ENCODE measurements around the gene TMEM121B.

TMEM121B gene

GRCh38 chr22:17137861-17138425, 16.8 kb upstream of the TMEM121B start:
- DNase-seq = no peak

DNA sequence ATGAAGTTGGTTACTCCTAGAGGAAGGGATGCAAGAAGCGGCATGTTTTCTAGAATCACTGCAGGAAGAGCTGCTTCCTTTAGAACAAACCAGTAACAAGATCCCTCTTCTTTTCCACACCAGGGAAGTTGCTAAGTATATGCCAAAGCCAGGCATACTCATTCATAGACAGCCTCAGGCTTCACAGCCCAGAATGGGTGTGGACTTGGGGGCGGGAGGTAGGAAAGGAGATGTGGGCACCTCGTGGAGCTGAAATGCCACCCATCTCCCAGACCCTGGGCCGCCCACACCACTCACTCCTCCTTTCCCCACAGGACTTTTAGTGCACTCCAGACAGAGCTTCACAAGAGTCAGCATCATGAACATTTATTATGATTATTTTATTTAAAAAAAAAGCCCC, 16.0 kb upstream of the TMEM121B start:
- DNase-seq = no peak

- DNase-seq = no peak
Measured at GRCh38 chr22:17135153-17135760, 14.1 kb upstream of the TMEM121B start.

DNA sequence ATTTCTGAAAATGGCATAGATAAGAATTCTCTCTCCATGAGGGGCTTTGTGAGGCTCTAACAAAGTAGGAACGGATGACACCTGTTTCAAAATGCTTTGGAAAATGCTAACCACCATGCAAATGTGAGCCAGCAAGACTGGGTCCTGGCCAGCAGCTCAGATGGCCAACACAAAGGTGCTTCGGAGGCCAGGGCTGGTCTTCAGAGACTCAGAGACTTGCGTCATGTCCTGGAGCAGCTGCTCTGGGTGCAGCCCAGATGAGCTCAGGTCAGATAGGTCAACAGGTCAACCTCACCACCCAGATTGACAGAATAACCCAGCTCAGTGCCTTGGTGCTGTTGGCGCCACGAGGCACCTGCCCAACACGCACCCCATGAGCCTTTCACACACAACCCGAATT, 12.0 kb upstream of the TMEM121B start:
- DNase-seq = no peak

DNA sequence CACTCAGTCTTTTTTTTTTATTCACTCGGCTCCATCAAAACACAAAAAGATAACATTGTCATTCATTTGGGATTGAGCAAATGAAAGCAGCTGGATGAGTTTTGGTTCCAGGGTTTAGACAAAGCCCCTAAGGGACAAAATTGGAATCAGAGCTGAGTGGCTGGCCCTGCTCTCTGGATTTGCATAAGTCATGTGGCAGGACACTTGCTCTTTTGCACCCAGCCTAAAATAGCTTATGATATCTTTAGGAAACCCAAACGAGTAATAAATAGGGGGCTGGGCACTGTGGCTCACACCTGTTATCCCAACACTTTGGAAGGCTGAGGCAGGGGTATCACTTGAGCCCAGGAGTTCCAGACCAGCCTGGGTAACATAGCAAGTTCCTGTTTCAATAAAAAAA, 11.0 kb upstream of the TMEM121B start:
- DNase-seq = no peak

DNA sequence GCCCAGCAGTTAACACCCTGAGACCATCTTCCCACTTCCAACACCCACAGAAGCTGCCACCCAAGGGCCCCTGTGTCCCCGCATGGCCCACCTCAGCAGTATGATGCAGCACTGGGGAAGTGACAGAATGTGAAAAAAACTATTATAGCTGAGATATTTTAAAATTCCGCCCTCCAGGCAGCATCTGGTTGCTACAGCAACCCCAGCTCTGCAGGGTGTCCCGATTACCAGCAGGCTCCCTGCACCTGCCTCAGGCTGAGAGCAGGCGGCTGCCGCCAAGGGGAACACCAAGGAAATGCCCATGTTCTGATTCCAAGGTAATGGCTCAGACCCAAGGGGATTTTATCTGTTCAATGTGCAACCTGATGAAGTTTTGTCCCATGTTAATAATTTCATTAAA, 10.5 kb upstream of the TMEM121B start:
- DNase-seq = no peak

DNA sequence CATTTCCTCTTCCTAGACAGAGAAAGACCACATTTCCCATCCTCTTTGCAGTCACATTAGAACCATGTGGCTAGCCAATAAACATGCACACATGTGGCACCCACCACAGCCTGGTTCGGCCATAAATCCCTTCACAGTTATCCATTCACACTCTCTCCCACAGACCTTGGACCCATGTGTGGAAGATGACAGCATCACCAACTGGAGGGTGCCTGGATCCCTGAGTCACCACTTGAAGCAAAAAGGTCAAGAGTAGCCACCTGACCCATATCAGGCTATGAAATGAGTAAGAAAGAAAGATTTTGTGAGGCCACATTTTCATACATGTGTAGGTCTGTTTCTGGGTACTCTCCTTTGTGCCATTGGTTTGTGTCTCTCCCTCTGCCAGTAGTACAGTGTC, 9.0 kb upstream of the TMEM121B start:
- DNase-seq = no peak

DNA sequence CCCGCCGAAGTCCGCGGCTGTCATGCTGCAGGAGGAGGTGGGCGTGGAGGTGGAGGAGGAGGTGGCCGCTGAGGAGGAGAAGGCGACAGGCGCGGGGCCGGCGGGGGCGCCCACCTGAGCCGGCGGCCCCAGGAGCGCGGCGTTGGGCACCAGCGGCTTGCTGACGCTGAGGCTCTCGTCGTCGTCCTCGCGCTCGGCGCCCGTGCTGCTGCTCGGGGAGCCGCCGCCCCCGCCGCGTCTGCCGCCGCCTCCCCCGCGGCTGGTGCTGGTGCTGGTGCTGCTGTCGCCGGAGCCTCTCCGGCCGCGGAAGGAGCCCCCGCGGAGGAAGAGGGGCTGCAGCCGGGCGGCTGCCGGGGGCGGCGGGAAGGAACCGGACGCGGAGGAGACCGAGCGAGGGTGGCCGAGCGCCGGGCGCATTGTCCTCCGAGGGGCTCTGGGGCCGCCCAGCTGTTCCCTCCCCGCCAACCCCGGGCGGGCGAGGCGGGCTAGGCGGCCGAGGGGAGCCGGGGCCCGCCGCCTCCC, 388 bp downstream of the TMEM121B start:
- DNase-seq = no peak

DNA sequence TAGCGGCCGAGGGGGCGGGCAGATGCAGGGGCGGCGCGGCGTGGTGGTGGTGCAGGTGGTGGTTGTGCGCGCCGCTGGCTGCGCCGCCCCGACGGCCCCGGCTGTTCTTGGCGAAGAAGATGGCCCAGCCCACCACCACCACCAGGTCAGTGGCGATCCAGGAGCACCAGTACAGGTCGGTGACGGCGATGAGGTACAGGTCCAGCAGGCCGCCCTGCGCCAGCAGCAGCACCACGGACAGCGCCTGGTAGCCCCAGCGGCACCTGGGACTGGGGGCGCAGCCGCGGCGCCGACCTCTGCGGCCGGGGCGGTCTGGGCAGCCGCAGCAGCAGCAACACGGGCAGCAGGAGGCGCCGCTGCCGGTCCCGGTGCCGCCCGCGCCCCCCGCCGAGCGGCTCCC, 879 bp downstream of the TMEM121B start:
- DNase-seq = peak; percentile 36

DNA sequence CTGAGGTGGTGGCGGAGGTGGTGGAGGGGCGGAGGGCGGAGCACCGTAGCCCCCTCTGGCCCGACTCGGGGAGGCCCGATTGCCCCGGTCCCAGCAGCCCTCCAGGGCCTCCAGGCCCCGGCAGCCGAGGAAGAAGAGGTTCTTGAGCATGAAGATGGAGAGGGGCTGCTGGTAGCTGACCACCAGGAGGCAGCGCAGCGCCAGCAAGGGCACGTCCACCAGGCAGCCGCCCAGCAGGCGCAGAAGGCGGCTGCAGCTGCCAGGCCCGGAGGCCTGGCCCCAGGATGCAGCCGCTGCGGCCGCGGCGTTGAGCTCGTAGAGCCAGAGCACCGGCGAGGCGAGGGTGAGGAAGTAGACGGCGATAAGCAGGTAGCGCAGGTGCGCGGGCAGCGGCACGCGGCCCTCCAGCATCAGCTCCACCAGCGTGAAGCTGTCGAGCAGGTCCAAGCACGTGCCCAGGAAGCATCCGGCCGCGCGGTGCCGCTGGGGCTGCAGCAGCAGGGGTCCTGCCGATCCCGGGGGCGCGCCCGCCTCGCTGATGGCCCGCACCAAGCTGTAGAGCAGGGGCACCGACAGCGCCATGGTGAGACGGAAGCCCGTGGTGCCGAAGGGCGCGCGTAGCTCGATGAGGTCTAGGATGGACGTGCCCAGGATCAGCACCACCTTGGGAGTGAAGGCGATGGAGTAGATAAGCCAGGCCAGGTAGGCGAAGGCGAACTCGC, 1.5 kb downstream of the TMEM121B start:
- no peak for DNase-seq

GRCh38 chr22:17118342-17118741, 2.8 kb downstream of the TMEM121B start:
- no peak for DNase-seq

DNA sequence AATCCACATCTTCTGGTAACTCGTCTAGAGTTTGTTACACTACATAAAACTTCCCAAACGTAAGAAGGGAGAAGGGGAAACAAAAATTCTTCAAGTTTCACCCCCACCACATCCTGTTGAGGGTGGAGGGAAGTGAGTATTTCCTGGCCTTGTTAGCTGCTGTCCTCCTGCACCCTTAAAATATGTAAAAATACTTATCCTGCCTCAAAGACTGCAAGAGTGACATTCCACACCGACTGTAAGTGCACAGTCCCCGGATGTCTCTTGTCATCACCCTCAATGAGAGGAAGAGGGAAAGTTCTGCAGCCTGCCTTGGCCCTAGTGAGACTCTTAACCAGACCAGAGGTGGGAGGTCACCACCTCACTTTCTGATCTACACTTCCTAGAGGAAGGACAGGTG, 3.3 kb downstream of the TMEM121B start:
- no peak for DNase-seq

DNA sequence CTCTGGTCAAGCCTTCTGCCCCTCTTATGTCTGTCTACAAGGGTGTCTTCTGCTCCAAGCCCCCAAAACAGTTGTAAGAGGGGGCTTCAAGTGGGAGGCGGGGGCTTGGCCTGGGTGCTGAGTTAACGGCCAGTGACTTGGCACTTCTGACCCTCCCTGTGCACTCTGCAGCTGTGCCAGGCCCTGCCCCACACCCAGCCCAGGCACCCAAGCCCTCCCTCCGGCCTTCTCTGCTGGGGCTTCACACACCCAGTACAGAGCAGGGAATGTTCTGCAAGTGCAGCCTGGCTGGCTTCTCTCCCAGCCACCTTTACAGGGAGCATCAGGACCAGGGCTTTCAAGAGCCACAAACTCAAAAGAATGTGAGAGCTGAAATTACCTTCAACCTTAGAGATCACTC, 3.8 kb downstream of the TMEM121B start:
- DNase-seq = no peak

DNA sequence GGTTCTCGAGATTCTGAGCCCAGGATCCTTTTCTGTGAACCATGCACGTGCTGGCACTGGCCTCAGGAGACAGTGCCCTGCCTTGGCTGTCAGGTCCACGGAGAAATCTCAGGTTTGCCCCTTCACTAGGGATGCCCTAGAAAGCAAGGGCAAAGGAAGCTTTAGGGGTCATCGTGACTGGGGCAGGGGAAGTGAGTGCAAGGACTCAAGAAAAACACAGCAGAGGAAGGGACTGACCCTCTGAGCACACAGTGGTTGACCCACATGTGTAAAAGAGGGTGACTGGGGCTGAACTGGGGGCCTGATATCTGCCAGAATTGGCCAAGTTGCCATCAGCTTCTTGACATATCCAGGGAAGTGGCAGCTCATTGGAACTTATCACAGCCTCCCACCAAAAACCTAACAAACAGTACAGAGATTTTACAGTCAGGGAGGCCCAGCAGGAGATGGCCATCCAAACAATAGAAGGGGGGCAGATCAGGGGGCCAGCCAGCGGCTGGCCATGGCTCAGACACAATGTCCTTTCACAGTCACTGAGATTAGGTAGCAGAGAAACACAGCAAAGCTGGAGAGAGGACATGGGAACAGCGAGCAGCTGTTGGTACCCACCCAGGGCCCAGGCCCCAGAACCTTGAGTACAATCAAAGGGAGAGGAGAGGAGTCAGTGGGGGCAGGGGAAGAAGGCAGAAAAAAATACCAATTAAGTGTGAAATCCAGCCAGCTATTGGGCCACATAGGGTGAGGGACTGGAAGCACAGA, 4.4 kb downstream of the TMEM121B start:
- no peak for DNase-seq

DNA sequence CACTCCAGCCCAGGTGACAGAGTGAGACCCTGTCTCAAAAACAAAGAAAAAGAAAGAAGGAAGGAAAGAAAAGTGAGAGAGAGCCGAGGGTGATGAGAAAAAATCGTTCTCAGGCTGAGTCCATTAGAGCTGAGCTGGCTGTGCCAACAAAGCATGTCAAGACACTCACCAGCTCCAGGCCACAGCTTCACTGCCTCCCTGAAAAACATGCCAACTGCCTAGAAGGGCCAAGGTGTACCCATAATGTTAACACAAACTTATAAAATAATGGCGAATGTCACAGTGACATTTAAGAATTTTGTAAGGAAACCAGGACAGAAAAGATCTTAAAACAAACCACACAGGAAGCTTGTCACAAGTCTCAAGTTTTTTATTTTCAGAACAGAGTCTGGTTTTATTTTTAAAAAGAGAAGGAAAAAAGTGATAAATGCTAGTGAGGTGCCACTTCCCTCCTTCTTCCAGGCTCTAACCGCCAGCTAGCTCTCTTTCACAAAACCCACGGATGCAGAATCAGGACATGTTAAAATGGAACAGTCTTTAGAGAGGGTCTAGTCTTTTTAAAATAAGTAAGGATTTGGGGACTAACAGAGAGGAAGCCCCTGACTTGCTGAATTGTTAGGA, 5.1 kb downstream of the TMEM121B start:
- no peak for DNase-seq

DNA sequence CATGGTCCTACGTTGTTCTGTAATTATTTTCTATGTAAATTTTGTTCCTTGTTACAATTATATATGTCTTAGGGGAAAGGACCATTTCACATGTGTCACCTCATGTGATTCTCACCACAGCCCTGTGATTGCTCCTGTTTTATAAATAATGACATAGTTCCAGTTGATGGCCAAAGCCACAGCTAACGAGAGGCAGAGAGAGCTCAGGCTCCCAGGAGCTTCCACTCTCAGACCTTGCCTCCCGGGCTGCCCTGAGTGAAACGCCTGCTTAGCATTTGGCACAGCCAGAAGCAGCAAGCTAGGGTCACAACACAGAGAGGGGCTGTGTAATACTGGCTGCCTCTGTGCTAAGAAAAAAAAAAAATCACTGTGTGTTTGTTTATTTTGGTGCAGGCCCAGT, 5.9 kb downstream of the TMEM121B start:
- no peak for DNase-seq

DNA sequence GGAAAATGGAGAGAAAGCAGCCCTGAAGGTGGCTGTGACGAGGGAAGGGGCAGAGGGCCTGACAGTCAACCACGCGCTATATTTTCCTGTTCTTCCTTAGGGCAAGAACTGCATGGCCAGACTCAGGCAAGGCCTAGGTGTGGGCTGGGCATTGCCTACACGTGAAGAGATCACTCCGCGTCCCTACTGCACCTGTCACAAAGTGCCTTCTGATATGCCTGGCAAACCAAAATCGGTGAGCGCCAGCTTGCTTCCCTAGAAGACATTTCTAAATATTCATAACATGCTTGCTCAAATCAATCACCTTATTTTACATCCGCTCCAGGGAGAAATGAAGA, 6.3 kb downstream of the TMEM121B start:
- no peak for DNase-seq

GRCh38 chr22:17114173-17114897, 6.8 kb downstream of the TMEM121B start:
- no peak for DNase-seq

DNA sequence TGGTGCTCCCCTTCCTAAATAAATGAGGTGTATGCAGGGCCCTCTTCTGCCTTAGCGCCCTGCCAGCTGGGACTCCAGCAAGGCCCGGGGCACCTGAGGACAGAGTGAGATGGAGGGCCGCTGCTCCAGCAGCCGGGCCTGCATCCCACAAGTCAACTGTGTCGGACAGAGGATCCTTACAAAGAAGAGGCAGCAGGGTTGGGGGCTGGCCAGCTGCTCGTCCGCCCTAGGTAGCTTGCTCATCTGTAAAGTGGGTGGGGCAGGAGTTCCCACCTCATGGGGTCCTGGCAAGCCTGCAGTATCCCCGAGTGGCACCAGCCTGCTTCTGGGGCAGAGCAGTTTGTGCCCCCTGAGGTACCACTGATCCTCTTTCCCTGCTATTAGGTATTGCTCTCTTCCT, 7.6 kb downstream of the TMEM121B start:
- no peak for DNase-seq

DNA sequence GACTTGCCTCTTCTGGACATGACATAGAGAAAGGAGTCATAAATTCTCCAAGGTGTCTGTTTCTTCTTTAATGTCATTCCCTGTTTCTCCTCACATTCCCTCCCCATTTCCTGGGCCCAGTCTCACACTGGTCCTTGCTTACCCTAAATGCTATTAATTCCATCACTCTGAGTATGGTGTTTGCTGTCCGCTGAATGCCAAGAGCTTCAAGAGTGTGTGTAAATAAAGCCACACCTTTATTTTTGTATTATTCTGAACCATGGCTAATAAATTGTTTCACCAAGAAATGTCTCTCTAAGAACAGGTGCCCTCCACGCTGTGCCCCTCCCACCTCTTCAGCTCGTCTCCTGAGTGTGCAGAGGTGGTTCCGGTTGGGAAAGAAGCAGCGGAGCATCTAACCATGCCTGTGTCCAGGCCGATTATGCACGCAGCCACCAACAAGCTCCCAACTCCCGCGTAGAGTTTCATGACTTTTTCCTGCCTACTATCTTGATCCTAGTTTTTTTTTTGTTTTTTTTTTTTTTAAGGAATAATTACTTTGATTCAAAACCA, 8.6 kb downstream of the TMEM121B start:
- no peak for DNase-seq

GRCh38 chr22:17110791-17111550, 10.2 kb downstream of the TMEM121B start:
- DNase-seq = no peak

DNA sequence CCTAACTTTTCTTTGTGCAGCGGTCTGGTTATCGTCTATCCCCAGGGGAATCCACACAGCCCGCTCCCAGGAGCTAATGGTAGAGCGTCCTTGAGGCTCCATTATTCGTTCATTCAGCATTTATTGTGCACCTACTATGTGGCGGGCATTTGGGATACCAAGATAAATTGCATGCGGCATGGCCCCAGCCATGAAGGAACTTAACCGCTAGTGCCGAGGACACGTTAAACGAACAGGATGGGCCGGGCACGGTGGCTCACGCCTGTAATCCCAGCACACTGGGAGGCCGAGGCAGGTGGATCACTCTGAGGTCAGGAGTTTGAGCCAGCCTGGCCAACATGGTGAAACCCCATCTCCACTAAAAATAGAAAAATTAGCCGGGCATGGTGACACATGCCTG, 11.2 kb downstream of the TMEM121B start:
- DNase-seq = no peak

Measured in activated effector memory CD4-positive, alpha-beta T cell treated with Interleukin-2 at 50 U/mL for 16 hours (primary cell).